Measurements from ENCODE around the gene GABRE. TPM values are rescaled to one million over a fixed set of nuclear protein-coding genes. Genes with fewer than 3 reads are reported as not detected.

Gene GABRE
- total RNA-seq, 4 donors from 2014 or later = 3.3 to 8.3 (median 4.4) TPM

DNA sequence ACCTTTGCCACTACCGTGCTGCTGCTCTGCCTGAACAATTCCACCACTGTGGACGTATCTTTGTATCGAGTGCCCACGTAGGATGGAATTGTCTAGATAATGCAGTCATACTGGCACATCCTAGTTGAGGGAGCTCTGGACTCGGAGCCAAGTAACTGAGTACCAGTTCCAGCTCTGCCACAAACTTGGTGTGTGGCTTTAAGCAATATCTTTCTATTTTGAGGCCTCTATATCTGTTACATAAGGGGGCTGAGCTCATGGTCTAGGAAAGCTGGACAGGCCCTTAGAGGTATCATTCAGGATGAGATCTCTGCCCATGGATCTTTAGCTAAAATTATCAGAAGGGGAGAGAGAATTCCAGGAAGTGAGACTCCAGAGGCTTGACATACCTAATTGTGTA lies 12.4 kb downstream of the GABRE start:
- Histone ChIP-seq H3K4me1 (no peaks in the 10 kb centered on the region), H3K27ac (replicated peaks in 1 of 4) (no peak overlapping the region), H3K27me3 (no peaks in the 10 kb centered on the region), H3K36me3 (peaks cover 0 to 22% (median 6%) of the 10 kb centered on the region in 4 donors), H3K9me3 (no peaks in the 10 kb centered on the region), H3K4me3 (no peak overlapping the region)
- WGBS = 79% methylated on average over 5 of the region's 5 CpGs
- intact Hi-C loops (cut with DNase I) = no loop called here
- TF ChIP-seq, protein P1, sequence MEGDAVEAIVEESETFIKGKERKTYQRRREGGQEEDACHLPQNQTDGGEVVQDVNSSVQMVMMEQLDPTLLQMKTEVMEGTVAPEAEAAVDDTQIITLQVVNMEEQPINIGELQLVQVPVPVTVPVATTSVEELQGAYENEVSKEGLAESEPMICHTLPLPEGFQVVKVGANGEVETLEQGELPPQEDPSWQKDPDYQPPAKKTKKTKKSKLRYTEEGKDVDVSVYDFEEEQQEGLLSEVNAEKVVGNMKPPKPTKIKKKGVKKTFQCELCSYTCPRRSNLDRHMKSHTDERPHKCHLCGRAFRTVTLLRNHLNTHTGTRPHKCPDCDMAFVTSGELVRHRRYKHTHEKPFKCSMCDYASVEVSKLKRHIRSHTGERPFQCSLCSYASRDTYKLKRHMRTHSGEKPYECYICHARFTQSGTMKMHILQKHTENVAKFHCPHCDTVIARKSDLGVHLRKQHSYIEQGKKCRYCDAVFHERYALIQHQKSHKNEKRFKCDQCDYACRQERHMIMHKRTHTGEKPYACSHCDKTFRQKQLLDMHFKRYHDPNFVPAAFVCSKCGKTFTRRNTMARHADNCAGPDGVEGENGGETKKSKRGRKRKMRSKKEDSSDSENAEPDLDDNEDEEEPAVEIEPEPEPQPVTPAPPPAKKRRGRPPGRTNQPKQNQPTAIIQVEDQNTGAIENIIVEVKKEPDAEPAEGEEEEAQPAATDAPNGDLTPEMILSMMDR (IDR thresholded peaks at IDR 0.05) = no peak
- TF ChIP-seq POLR2AphosphoS5 (IDR thresholded peaks at IDR 0.05) (no peak), EP300 (IDR thresholded peaks at IDR 0.05) (no peak), POLR2A (IDR thresholded peaks at IDR 0.05; ENCODE audit: low read depth) (no peak)
- no peak for DNase-seq (ENCODE audit: extremely low spot score)

DNA sequence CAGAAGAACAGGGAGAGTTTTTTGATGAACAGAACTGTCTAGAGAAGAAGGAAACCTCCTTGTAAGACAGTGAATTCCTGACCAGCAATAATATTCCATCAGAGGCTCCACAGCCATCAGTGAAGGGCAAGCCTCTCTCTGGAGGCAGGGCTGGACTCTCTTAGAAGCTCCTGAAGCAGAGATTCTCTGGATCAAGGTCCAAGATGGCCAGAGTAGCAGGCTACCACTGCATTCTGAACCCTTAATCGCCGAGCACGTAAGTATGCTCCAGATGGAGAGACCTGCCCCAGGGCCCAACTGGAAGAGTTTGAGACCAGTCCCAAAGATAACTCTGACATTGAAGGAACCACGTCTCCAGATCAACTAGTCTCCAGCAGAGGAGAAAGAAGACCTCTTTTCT lies 16.4 kb downstream of the GABRE start:
- intact Hi-C loops (cut with DNase I) = no loop called here
- Histone ChIP-seq H3K36me3 (peaks cover 0 to 57% (median 9%) of the 10 kb centered on the region in 4 donors), H3K27me3 (no peaks in the 10 kb centered on the region), H3K9me3 (no peaks in the 10 kb centered on the region), H3K27ac (replicated peaks in 1 of 4) (no peak overlapping the region), H3K4me1 (no peaks in the 10 kb centered on the region), H3K4me3 (no peak overlapping the region)
- no peak for TF ChIP-seq POLR2A (IDR thresholded peaks at IDR 0.05; ENCODE audit: low read depth)
- 78% methylated on average over 4 of the region's 4 CpGs for WGBS
- DNase-seq (ENCODE audit: extremely low spot score) = peak; percentile 8

DNA sequence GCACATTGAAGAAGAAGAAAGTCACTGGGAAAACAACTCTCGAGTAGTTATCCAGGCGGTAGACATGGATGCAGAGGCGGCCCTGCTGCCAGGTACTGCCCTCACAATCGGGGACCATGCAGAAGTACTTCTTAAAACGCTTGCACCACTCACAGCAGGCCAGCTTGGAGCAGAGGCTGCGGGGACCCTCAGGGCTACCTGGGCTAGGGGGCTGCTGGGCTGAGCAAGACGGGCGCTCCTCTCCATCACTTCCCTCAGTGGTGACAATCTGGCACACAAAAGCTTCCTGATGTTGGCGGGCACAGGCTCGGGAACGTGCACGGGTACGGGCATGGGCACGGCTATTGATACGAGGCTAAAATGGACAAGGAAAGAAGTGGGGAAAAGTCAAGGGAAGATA lies 19.7 kb downstream of the GABRE start:
- Histone ChIP-seq H3K4me3 (no peak overlapping the region), H3K4me1 (no peaks in the 10 kb centered on the region), H3K9me3 (no peaks in the 10 kb centered on the region), H3K27ac (replicated peaks in 1 of 4) (no peak overlapping the region), H3K36me3 (peaks cover 0 to 56% (median 9%) of the 10 kb centered on the region in 4 donors), H3K27me3 (no peaks in the 10 kb centered on the region)
- peak; percentile 24 for DNase-seq (ENCODE audit: extremely low spot score)
- WGBS = 85% methylated on average over 14 of the region's 15 CpGs
- intact Hi-C loops (cut with DNase I) = no loop called here
- TF ChIP-seq EP300 (IDR thresholded peaks at IDR 0.05) = no peak
- TF ChIP-seq, protein P1 (IDR thresholded peaks at IDR 0.05) = no peak

DNA sequence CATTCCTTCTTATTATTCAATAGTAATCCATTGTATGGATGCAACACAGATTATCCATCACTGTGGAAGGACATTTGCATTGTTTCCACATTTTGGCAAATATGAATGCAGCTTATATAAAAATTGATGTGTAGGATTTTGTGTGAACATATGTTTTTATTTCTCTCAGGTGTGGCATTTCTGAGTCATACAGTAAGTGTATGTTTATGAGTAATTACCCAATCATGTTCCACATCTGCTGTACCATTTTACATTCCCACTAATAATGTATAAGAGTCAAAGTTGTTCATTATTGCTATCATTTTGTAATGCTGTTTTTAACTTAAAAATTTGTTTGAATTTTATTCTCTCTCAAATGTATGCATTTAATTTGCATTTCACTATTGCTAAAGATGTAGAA lies 36.3 kb downstream of the GABRE start:
- H3K27ac ChIP-seq (replicated peaks in 1 of 4) = no peak overlapping the region
- H3K9me3 ChIP-seq = no peaks in the 10 kb centered on the region
- H3K4me1 ChIP-seq = no peaks in the 10 kb centered on the region
- H3K27me3 ChIP-seq = no peaks in the 10 kb centered on the region
- no peak overlapping the region for H3K4me3 ChIP-seq
- no peak for DNase-seq (ENCODE audit: extremely low spot score)
- intact Hi-C loops (cut with DNase I) = no loop called here
- H3K36me3 ChIP-seq = no peaks in the 10 kb centered on the region
- no peak for TF ChIP-seq POLR2A (IDR thresholded peaks at IDR 0.05; ENCODE audit: low read depth)
- TF ChIP-seq POLR2AphosphoS5 (IDR thresholded peaks at IDR 0.05) = no peak
- TF ChIP-seq EP300 (IDR thresholded peaks at IDR 0.05) = no peak
- TF ChIP-seq, protein P1 (IDR thresholded peaks at IDR 0.05) = no peak

DNA sequence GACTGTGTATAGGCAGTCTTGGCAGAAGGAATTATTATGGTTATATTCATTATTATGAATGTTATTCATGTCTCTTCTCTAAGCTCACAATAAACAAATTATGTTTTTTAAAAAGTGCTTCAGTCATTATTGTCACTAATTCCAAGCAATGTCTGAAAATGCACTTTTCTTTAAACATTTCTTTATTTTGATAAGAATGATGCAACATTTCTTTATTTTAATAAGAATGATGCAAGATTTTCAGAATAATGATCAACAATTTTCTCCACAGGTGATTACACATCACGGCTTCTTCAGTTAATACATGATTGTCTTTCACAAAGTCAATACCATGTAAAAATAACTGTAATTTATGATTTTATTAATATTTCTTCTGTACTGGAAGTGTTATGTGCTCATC lies 39.1 kb downstream of the GABRE start:
- H3K27me3 ChIP-seq = no peaks in the 10 kb centered on the region
- intact Hi-C loops (cut with DNase I) = no loop called here
- H3K4me1 ChIP-seq = no peaks in the 10 kb centered on the region
- 91% methylated on average over 1 of the region's 1 CpG for WGBS
- H3K9me3 ChIP-seq = no peaks in the 10 kb centered on the region
- no peaks in the 10 kb centered on the region for H3K36me3 ChIP-seq
- no peak for DNase-seq (ENCODE audit: extremely low spot score)
- H3K4me3 ChIP-seq = no peak overlapping the region
- H3K27ac ChIP-seq (replicated peaks in 1 of 4) = no peak overlapping the region
- no peak for TF ChIP-seq POLR2A (IDR thresholded peaks at IDR 0.05; ENCODE audit: low read depth)
- TF ChIP-seq, protein P1 (IDR thresholded peaks at IDR 0.05) = no peak
- no peak for TF ChIP-seq EP300 (IDR thresholded peaks at IDR 0.05)
- TF ChIP-seq POLR2AphosphoS5 (IDR thresholded peaks at IDR 0.05) = no peak
